HG03342 (cell line): Measurements from ENCODE around the gene WDR18.

ENCODE experiments used
- ATAC-seq: cut with Tn5 transposase; IDR thresholded peaks from one replicate; pipeline ENCODE4 v1.9.1; 2021; ENCODE audit warnings: mild to moderate bottlenecking, moderate library complexity; ENCODE audit not compliant: unreplicated experiment

The WDR18 gene

GRCh38 chr19:984165-984967 is at the start of gene WDR18:
WDR18 (plus strand) TSS chr19:984345; CDS start chr19:984354, 9 bp downstream.
- ATAC-seq = peak; percentile 59

DNA sequence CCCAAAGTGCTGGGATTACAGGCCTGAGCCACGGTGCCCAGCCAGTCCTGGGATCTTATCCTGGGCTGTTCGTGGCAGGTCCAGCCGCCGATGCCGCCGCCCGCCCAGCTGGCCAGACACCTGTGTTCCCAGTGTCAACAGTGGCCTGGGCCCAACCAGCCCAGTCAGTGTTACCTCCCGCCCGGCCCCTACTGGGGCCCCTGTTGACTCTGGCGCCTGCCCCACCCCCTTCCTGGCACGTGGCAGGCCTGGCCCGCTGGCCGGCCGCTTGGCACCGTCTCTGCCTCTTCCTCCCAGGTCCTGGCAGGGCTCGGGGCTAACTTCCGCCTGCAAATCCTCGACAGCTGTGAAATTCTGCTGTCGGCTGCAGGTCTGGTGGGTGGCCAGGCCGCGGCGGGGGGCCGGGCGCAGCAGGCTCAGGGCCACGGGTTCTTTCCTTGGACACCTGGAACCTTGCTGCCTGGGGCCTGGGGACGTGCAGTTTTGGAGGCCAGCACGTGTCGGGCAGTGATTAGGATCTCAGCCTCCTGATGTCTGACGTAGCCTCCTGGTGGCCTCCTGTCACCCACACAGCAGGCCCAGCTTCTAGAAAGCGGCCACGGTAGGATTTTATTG is 49.2 kb upstream of the WDR18 start:
- ATAC-seq = no peak

DNA sequence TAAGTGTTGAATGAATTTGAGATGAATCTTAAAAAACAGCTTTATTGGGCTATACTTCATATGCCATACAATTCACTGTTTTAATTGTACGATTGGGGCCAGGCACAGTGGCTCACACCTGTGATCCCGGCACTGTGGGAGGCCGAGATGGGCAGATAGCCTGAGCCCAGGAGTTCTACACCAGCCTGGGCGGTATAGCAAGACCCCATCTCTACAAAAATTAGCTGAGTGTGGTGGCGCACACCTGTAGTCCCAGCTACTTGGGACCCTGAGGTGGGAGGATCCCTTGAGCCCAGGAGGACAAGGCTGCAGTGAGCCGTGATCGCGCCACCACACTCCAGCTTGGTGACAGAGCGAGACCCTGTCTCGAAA is 48.0 kb upstream of the WDR18 start:
- no peak for ATAC-seq

DNA sequence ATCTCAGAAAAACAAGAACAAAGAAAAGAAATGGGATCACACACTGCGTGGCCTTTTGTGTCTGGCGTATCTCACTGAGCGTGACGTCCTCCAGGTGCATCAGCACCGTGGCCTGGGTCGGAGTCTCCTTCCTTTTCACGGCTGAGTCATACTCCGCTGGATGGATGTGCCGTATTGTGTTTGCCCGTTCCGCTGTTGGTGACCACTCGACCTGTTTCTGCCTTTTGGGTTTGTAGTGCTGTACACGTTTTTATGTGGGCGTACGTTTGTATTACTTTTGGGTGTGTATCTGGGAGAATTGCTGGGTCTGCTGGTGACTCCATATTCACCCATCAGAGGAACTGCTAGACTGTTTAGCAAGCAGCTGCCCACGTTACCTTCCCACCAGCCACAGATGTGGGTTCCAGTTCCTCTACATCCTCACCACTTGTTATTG is 46.9 kb upstream of the WDR18 start:
- no peak for ATAC-seq

- ATAC-seq = no peak
Measured at GRCh38 chr19:938233-938923, 45.8 kb upstream of the WDR18 start.

GRCh38 chr19:939439-939838 is 44.7 kb upstream of the WDR18 start:
- no peak for ATAC-seq

DNA sequence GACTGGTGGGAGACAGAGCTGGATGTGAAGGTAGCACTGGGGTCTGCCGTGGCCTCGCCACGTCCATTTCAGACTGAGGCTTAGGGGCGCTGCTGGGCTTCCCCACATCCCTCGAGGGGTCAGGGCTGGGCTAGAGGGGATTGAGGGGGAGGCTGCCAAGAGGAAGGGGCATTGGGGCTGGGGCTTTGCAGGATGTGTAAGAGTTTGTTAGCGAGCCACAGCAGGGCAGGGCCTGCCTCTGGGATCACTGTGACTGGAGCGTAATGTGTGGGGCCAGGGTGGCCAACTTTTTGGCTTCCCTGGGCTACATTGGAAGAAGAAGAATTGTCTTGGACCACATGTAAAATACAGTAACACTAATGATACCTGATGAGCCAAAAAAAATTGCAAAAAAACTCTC is 44.2 kb upstream of the WDR18 start:
- ATAC-seq = no peak

DNA sequence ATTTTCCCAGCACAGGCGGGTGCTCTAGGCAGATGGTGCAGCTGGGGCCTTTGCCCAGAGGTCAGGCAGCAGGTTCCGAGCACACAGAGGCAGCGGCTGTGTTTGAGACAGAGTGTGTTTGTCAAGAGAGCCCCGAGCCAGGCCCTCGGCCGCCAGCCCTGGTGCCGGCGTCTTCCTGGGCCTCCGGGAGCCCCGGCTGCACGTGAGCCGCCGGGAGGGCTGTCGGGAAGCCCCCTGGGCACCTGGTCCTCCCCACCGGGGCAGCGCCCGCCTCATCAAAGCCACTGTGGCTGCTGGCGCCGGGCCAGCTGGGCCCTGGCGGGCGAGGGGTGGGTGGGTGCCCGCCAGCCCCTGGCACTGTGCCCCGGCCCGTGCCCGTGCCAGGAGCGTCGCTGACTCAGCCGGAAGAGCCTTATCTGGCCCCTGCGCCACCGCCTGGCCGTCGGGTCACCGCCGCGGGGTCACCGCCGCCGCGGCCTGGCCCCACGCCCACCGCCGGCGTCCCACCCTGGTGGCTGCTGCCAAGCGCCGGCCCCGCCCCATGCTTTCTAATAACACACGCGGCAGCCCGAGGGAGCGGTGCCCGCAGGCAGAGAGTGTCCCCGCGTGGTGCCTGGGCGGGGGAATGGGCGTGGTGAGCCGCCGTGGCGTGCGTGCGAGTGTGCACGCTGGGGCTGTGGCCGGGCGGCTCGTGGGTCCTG is 43.4 kb upstream of the WDR18 start:
- ATAC-seq = no peak

- no peak for ATAC-seq
Measured at GRCh38 chr19:941292-942132, 42.6 kb upstream of the WDR18 start.

- no peak for ATAC-seq
Measured at GRCh38 chr19:942133-942645, 42.0 kb upstream of the WDR18 start.

DNA sequence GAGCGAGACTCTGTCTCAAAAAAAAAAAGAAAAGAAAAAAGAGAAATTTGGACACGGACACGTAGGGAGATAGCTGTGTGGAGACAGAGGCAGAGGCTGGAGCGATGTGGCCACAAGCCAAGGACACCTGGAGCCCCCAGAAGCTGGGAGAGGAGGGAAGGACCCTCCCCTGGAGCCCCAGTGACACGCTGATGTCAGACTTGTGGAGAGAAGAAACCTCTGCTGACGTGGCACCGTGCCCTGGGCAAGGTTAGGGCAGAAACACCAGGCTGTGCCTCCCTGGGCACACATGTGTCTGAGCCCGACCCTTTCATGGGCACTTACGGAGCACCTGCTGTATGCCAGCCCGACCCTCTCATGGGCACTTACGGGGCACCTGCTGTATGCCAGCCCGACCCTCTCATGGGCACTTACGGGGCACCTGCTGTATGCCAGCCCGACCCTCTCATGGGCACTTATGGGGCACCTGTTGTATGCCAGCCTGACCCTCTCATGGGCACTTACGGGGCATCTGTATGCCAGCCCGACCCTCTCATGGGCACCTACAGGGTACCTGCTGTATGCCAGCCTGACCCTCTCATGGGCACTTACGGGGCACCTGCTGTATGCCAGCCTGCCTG is 40.5 kb upstream of the WDR18 start:
- ATAC-seq = no peak

DNA sequence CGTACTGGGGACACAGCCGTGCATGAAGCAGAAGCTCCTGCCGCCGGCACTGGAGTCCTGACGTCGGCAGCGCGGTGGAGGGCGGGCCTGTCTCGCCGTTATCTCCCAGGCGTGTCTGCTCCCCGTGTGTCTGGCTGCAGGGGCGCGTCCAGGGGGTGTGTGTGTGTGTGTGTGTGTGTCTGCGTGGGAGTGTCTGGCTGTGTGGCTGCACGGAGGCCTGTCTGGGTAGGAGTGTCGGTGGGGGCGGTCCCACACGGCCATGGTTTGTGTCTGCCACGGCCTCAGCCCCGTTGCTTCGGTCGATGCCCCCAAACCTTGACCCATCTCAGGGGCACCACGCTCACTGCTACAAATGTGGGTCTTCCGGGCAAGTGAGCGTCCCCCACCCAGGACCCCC is 40.0 kb upstream of the WDR18 start:
- ATAC-seq = no peak

- no peak for ATAC-seq
Measured at GRCh38 chr19:944663-945241, 39.4 kb upstream of the WDR18 start.

GRCh38 chr19:945401-946252 is 38.5 kb upstream of the WDR18 start:
- ATAC-seq = no peak

- ATAC-seq = peak; percentile 14
Measured at GRCh38 chr19:947090-947706, 36.9 kb upstream of the WDR18 start.

DNA sequence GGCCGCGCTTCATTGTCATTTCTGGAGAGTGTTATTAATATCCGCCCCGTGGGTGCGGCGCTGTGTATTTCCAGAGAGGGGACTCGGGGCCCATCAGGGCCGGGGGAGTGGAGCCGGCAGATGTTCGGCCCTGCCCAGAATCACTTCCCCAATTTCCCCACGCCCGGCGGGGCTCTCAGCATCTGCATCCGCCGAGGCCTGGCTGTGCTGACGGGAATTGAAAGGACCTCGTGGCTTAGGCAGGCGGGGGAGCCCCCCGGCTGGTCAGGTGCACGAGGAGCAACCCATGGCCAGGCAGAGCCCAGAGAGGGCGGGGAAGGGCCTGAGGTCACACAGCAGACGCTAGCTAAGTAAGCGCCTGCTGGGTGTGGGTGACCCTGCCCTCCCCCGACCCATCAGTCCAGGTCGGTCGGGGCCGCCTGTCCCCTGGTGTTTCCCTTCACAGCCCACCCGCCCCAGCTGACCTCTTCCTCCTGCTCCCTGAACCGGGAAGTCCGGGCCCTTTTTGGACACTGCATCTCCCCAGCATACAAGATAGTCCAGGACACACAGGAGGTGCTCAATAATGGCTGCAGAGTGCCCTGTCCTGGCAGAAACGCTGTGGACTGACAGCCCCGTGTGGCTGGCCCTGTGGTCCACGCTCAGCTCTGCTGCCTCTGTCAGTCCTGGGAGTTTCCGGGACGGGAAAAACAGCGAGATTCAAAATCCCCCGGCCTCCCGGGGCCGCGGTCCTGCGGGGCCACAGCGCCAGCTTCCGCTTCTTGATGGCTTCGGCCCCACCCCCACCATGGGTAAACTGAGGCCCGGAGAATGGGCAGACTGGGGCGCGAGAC is 36.2 kb upstream of the WDR18 start:
- peak; percentile 54 for ATAC-seq

GRCh38 chr19:948842-949496 is 35.2 kb upstream of the WDR18 start:
- no peak for ATAC-seq
